HUES64 (cell line): ENCODE results near the gene PREX1.
"Not testable (repeated sequence)": the region's sequence is repeated elsewhere in the genome, so short reads cannot be mapped to it uniquely, and the experiment has no call there.

ENCODE experiments used
- H3K27ac ChIP-seq: 2 replicates; pipeline ENCODE4 v1.7.0; 2013; ENCODE audit warnings: low read depth, low read length, inconsistent platforms
- H3K27me3 ChIP-seq: 2 replicates; pipeline ENCODE4 v1.6.1; 2013; ENCODE audit warnings: mild to moderate bottlenecking, low read length; ENCODE audit not compliant: insufficient read depth
- H3K36me3 ChIP-seq: 2 replicates; pipeline ENCODE4 v1.6.1; 2013; ENCODE audit warnings: mild to moderate bottlenecking, low read length; ENCODE audit not compliant: insufficient read depth
- H3K4me1 ChIP-seq: 2 replicates; pipeline ENCODE4 v1.6.1; 2013; ENCODE audit warnings: mild to moderate bottlenecking, low read length, moderate library complexity; ENCODE audit not compliant: insufficient read depth
- H3K4me3 ChIP-seq: 2 replicates; pipeline ENCODE4 v1.5.1; 2013; ENCODE audit warnings: mild to moderate bottlenecking, low read length, moderate library complexity
- H3K9ac ChIP-seq: 2 replicates; pipeline ENCODE4 v1.6.1; 2013; ENCODE audit warnings: mild to moderate bottlenecking, low read depth, low read length
- H3K9me3 ChIP-seq: 2 replicates; pipeline ENCODE4 v1.6.1; 2013; ENCODE audit warnings: low read depth, low read length; ENCODE audit not compliant: insufficient read depth
- WGBS: fragments of 150-250, 120-280 bp; methylation state at CpG from one replicate; pipeline ENCODE4 v1.1.7; 2013; ENCODE audit warnings: missing lambda C conversion rate; 5-methylcytosine and 5-hydroxymethylcytosine counted together

The PREX1 gene

DNA sequence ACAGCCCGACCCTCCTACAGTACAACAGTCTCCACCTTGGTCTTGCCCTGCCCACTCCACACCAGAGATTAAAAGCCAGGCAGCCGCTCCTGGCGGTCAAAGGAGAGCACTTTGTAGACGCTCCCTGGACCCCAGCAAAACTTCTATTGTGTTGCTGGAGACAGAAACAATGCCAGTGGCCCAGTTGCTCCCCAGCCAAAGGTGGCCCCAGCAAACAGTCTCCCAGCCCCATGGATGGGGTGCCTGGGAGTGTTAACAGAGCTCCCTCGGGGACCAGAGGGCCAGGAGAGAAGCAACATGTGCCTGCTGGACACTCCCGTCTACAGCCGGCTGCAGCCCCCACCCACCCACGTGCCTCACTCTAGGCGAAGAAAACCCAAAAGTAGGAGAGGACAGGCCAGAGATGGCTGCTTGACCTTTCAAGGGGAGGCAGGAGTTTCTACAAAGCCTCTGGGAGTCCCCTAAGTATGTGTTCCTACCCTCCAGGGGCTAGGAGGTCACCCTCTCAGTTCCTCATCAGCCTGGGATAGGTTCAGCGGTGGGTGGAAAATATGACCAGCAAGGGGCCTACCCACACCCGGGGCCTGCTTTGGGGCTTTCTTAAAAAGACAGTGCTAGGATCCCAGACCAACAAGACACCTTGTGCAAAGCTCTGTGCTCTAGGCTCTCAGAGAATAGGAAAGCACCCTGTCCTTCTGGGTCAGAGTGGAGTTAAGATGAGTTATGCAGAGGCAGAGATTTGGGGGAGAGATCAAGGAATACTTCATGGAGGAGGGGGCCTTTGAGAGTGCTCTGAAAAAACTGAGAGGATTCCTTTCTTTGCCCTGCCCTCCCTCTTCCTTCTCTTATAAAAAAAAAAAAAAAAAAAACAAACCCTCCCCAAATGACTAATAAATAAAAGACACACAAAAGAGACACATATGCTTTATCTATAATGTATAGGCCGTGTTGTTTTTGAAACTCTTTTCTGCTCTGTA, 19.0 kb upstream of the PREX1 start:
- Histone ChIP-seq H3K4me3 (no peak overlapping the region), H3K9me3 (no peaks in the 10 kb centered on the region), H3K9ac (peak overlapping the region; percentile 35; the same call in 1 of the 2 replicates), H3K36me3 (no peaks in the 10 kb centered on the region), H3K4me1 (peaks cover 9% of the 10 kb centered on the region), H3K27me3 (no peaks in the 10 kb centered on the region), H3K27ac (peak overlapping the region; percentile 1; the same call in 1 of the 2 replicates)
- WGBS = 20% methylated on average over 11 of the region's 12 CpGs

DNA sequence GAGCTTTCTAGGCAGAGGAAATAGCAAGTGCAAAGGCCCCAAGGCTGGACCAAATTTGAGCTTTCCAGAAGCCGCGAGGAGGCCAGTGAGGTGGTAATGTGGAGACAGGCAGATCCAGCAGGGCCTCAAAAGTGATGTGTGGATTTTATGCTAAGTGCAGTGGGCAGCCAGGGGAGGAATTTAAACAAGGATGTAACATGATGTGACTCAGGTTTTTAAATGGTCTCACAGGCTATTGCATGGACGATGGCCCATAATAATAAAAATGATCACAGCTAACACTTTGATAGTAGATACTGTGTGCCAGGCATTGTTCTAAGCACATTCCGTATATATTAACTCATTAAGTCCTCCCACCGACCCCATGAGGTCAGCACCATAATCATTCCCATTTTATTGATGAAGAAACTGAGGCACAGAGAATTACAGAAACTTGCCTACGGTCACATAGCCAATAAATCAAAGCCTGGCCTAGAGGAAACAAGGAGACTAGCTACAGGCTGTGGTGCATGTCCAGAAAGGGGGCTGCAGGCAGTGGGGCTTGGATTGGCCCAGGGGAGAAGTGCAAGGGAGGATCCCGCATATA, 18.0 kb upstream of the PREX1 start:
- H3K4me3 ChIP-seq = no peak overlapping the region
- H3K27ac ChIP-seq = no peak overlapping the region
- H3K9me3 ChIP-seq = no peaks in the 10 kb centered on the region
- WGBS = 87% methylated on average over 7 of the region's 7 CpGs
- no peak overlapping the region for H3K9ac ChIP-seq
- no peaks in the 10 kb centered on the region for H3K36me3 ChIP-seq
- no peaks in the 10 kb centered on the region for H3K27me3 ChIP-seq
- peaks cover 9% of the 10 kb centered on the region for H3K4me1 ChIP-seq

DNA sequence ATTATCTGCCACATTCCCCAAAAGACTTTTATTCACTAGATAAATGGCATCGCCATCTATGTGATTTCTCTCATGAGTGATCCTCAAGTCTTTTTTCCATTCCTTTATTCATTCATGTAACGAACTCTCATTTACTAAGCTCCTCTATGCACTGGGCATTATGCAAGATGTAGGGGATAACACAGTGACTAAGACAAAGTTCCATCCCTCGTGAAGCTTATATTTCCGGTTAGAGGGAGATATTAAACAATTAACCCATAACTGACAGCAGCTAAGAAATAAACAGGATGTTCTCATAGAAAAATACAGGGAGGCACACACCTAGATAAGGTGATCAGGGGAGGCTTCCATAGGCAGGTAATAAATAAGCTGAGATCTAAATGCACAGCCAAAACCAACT, 17.2 kb upstream of the PREX1 start:
- H3K9ac ChIP-seq = no peak overlapping the region
- WGBS = 91% methylated on average over 3 of the region's 4 CpGs
- no peaks in the 10 kb centered on the region for H3K9me3 ChIP-seq
- H3K4me1 ChIP-seq = peaks cover 9% of the 10 kb centered on the region
- H3K36me3 ChIP-seq = no peaks in the 10 kb centered on the region
- no peak overlapping the region for H3K4me3 ChIP-seq
- H3K27ac ChIP-seq = no peak overlapping the region
- no peaks in the 10 kb centered on the region for H3K27me3 ChIP-seq

GRCh38 chr20:48843896-48844295, 16.1 kb upstream of the PREX1 start:
- H3K27ac ChIP-seq, H3K4me1 ChIP-seq: not testable (repeated sequence)
- 73% methylated on average over 2 of the region's 2 CpGs for WGBS

DNA sequence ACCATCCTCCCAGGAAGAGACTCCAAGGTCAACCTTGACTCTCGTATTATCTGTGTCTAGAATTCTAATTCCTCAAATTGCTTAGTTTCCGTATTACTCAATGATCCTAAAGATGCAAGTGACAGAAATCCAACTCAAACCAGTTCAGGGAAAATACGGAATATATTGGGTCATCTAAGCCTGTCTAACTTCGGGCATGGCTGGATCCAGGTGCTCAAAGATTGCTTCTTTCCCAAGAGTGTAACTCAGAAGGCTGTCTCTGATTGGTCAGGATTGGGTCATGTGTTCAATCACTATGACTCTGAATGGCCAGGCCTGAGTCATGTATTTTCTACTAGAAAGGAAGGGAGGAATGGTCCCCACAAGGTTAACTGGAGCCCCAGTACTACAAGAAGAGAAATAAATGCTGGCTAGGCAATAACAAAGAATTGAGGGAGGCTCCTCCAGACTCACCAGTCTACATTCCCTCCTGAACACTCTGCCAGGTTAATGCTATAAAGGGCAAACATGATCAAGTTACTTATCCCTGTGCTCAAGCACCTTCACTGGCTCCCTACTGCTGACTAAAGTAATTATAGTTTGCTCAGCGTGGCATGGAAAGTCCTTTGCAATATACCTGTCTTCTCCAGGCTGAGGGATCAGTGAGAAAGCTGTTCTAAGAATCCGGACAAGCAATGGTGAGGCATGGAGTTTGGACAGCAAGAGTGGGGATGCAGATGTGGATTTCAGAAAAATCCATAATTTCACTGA, 15.4 kb upstream of the PREX1 start:
- WGBS = 94% methylated on average over 6 of the region's 6 CpGs
- H3K4me1 ChIP-seq = peaks cover 9% of the 10 kb centered on the region
- H3K27me3 ChIP-seq = no peaks in the 10 kb centered on the region
- no peaks in the 10 kb centered on the region for H3K9me3 ChIP-seq
- no peak overlapping the region for H3K4me3 ChIP-seq
- H3K27ac ChIP-seq = no peak overlapping the region
- no peak overlapping the region for H3K9ac ChIP-seq
- no peaks in the 10 kb centered on the region for H3K36me3 ChIP-seq

More at GRCh38 chr20:48843896-48844295, 16.1 kb upstream of the PREX1 start:
- H3K4me3 ChIP-seq, H3K36me3 ChIP-seq, H3K9ac ChIP-seq, H3K9me3 ChIP-seq, H3K27me3 ChIP-seq: not testable (repeated sequence)

- 89% methylated on average over 4 of the region's 4 CpGs for WGBS
- H3K27ac ChIP-seq = no peak overlapping the region
Observed at GRCh38 chr20:48841875-48842529, 14.2 kb upstream of the PREX1 start.

DNA sequence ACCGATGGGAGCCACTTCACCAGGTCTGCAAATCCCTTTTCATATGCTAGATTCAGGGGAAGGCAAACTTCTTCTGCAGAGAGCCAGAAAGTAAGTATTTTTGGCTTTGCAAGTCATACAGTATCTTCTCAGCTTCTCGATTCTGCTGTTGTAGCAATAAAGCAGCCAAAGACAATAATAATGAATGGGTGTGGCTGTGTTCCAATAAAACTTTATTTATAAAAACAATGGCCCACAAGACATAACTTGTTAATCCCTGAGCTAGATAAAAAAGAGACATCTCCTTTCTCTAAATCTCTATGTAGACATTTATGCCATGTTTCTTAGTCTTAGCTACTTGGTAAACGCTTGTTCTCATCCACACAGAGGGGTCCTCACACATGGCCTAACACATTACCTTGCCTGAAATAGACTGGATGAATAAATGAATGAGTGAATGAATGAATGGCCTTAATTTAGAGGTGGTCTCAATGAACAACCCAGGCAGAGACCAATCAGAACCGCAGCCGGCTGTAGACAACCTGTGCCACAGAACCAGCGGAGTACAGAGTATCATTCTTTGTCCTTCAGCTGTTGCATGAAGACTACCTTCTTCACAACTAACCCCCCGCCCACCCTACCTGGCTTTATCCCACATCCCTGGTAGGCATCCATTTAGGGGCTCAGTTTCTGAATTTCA, 13.5 kb upstream of the PREX1 start:
- no peaks in the 10 kb centered on the region; the same call in 1 of the 2 replicates for H3K4me1 ChIP-seq
- no peak overlapping the region for H3K4me3 ChIP-seq
- no peak overlapping the region for H3K9ac ChIP-seq
- H3K36me3 ChIP-seq = no peaks in the 10 kb centered on the region
- no peaks in the 10 kb centered on the region for H3K27me3 ChIP-seq
- no peak overlapping the region for H3K27ac ChIP-seq
- no peaks in the 10 kb centered on the region for H3K9me3 ChIP-seq
- WGBS = 81% methylated on average over 7 of the region's 7 CpGs

More at GRCh38 chr20:48841875-48842529, 14.2 kb upstream of the PREX1 start:
- Histone ChIP-seq H3K4me1 (peaks cover 6% of the 10 kb centered on the region), H3K4me3 (no peak overlapping the region), H3K27me3 (no peaks in the 10 kb centered on the region), H3K36me3 (no peaks in the 10 kb centered on the region), H3K9ac (no peak overlapping the region), H3K9me3 (no peaks in the 10 kb centered on the region)

DNA sequence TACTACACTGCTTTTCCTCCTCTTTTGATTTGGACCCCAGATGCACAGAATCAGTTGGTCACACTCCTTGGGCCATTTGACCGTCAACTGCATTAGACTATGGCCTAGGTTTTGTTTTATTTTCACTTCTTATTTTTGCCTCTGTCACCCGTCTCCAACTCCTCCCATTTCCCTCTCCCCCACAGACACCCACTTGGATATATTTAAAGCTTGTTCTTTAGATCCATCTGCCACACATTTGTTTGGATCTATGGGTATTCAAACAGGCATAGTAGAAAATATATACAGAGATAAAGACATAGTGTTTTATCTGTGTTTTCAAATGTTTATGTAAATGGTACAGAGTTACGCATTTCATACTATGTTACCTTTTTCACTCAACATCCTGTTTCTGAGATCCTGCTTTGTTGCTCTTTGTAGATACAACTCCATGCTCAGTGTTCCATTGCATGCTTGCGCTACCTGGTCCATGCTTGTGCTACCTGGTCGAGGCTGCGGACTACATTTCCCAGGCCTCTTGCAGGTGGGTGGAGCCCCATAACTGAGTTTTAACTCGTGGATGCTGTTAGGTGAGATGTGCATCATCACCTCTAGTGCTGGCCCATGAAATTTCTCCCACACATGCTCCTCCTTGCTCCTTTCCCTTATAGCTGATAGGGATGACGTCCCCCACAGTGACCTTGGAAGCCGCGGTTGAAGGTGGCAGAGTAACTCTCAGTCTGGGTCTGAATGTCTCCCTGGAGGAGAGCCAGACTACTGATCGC, 11.5 kb upstream of the PREX1 start:
- H3K36me3 ChIP-seq = no peaks in the 10 kb centered on the region
- H3K27me3 ChIP-seq = no peaks in the 10 kb centered on the region
- H3K4me1 ChIP-seq = no peaks in the 10 kb centered on the region
- WGBS = 84% methylated on average over 11 of the region's 11 CpGs
- no peak overlapping the region for H3K9ac ChIP-seq
- H3K9me3 ChIP-seq = no peaks in the 10 kb centered on the region
- H3K27ac ChIP-seq = no peak overlapping the region
- H3K4me3 ChIP-seq = no peak overlapping the region

GRCh38 chr20:48837014-48837413, 9.2 kb upstream of the PREX1 start:
- Histone ChIP-seq H3K4me3 (no peak overlapping the region), H3K9ac (no peak overlapping the region)

GRCh38 chr20:48835390-48835789, 7.6 kb upstream of the PREX1 start:
- H3K9me3 ChIP-seq = no peaks in the 10 kb centered on the region
- no peaks in the 10 kb centered on the region for H3K36me3 ChIP-seq
- H3K27me3 ChIP-seq = no peaks in the 10 kb centered on the region; the same call in 1 of the 2 replicates
- 0 out of 2 replicates have a peak, but pooled peaks cover 4% of the 10 kb centered on the region for H3K4me1 ChIP-seq
- no peak overlapping the region for H3K4me3 ChIP-seq
- H3K9ac ChIP-seq = no peak overlapping the region
- WGBS = 90% methylated on average over 2 of the region's 2 CpGs
- no peak overlapping the region for H3K27ac ChIP-seq

More at GRCh38 chr20:48837014-48837413, 9.2 kb upstream of the PREX1 start:
- no peaks in the 10 kb centered on the region for H3K27me3 ChIP-seq
- no peaks in the 10 kb centered on the region for H3K9me3 ChIP-seq
- no peak overlapping the region for H3K27ac ChIP-seq
- H3K36me3 ChIP-seq = no peaks in the 10 kb centered on the region
- 0 out of 2 replicates have a peak, but pooled peaks cover 4% of the 10 kb centered on the region for H3K4me1 ChIP-seq
- WGBS = 96% methylated on average over 3 of the region's 3 CpGs
